Heart left ventricle (tissue), 13 donors: ENCODE results near the gene TBC1D2.

ENCODE experiments used
- POLR2A ChIP-seq, 2 donors: fragments of 450-650 bp; IDR thresholded peaks; one replicate each; pipeline ENCODE4 v1.6.1; 2017; ENCODE audit warnings: antibody characterized with exemption in 2 of 2, mild to moderate bottlenecking in 2 of 2, moderate library complexity in 2 of 2
- TF ChIP-seq, protein P1 (sequence below), 12 donors: fragments of 200-600 bp; sonication (generic) in 4 of 12; IDR thresholded peaks; one replicate each; pipeline versions ENCODE4 v1.5.0 to v1.8.0; 2018 to 2022; ENCODE audit warnings: antibody characterized with exemption in 12 of 12, mild to moderate bottlenecking in 5 of 12
- donor health status: ischemic (EF 13 %, LVEDD 7.1; RV severe dilation, severe dysfunction).
- donor health status: DM: no; HTN: yes; CAD: no.
- donor health status: DM: no; HTN: no; CAD: no.
- donor health status: ischemic (EF 25% LVEDD 6.9; RV normal size, moderate dysfunction).
- donor health status: ischemic (EF 25% LVEDD 5.7; RV mildly dilated, moderate dysfunction).
- donor health status: ischemic (EF 35%, LVEDD 5.7; RV mildly dilated, moderate dysfunction).
- donor health status: nonischemic (EF 11% LVEDD 7.7; RV severe dilation, severe dysfunction).
- donor health status: DM: yes; HTN: yes; CAD: no.
- donor health status: PGD.
- donor health status: ischemic (EF 29% LVEDD 5.4; RV normal size, mild dysfunction).
- donor health status: nonischemic (EF 23%, LVEDD 6.1; RV moderate dilation, normal function).

GRCh38 chr9:98149422-98149821, 106.0 kb downstream of the TBC1D2 start:
- TF ChIP-seq, protein P1, sequence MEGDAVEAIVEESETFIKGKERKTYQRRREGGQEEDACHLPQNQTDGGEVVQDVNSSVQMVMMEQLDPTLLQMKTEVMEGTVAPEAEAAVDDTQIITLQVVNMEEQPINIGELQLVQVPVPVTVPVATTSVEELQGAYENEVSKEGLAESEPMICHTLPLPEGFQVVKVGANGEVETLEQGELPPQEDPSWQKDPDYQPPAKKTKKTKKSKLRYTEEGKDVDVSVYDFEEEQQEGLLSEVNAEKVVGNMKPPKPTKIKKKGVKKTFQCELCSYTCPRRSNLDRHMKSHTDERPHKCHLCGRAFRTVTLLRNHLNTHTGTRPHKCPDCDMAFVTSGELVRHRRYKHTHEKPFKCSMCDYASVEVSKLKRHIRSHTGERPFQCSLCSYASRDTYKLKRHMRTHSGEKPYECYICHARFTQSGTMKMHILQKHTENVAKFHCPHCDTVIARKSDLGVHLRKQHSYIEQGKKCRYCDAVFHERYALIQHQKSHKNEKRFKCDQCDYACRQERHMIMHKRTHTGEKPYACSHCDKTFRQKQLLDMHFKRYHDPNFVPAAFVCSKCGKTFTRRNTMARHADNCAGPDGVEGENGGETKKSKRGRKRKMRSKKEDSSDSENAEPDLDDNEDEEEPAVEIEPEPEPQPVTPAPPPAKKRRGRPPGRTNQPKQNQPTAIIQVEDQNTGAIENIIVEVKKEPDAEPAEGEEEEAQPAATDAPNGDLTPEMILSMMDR (IDR thresholded peaks at IDR 0.05), result no peak
- no peak for TF ChIP-seq POLR2A (IDR thresholded peaks at IDR 0.05)
